ENCODE results near the gene SUDS3. TPM values are rescaled to one million over a fixed set of nuclear protein-coding genes. Genes with fewer than 3 reads are reported as not detected.
"Not testable (repeated sequence)": the region's sequence is repeated elsewhere in the genome, so short reads cannot be mapped to it uniquely, and the experiment has no call there.

The SUDS3 gene
- total RNA-seq, 1 donor from 2014 or later, result 8.0 TPM

GRCh38 chr12:118402251-118402650 is 25.9 kb downstream of the SUDS3 start:
- intact Hi-C loops (cut with DNase I), result loop anchor here (10.0 kb wide), 2 partner anchors 1013 to 1143 kb away; no protein-coding TSS in a partner anchor
- H3K27ac ChIP-seq, result no peak overlapping the region
- H3K27me3 ChIP-seq, result no peaks in the 10 kb centered on the region
- no peak for DNase-seq (ENCODE audit: low spot score in 2 of 2)
- H3K4me3 ChIP-seq, result no peak overlapping the region
- H3K9me3 ChIP-seq, result no peaks in the 10 kb centered on the region
- H3K4me1 ChIP-seq, result no peaks in the 10 kb centered on the region
- peaks cover 36 to 82% of the 10 kb centered on the region in 2 donors for H3K36me3 ChIP-seq
- no peak for TF ChIP-seq CTCF (IDR thresholded peaks at IDR 0.05)

- peak in 1 of 2 donors; percentile 70 for DNase-seq (ENCODE audit: low spot score in 2 of 2)
- H3K36me3 ChIP-seq, result peaks cover 54 to 76% of the 10 kb centered on the region in 2 donors
- intact Hi-C loops (cut with DNase I), result loop anchor here (5.0 to 10.0 kb wide), 3 partner anchors 207 to 1140 kb away; no protein-coding TSS in a partner anchor
- no peak overlapping the region for H3K27ac ChIP-seq
- H3K27me3 ChIP-seq, result no peaks in the 10 kb centered on the region
- no peaks in the 10 kb centered on the region for H3K4me1 ChIP-seq
- H3K4me3 ChIP-seq, result no peak overlapping the region
- TF ChIP-seq CTCF (IDR thresholded peaks at IDR 0.05), result peak; percentile 45 to 71 (median 63)
- no peaks in the 10 kb centered on the region for H3K9me3 ChIP-seq
Measured at GRCh38 chr12:118404876-118405521, 28.6 kb downstream of the SUDS3 start.

- not testable (repeated sequence) for H3K27ac ChIP-seq; DNase-seq (ENCODE audit: low spot score in 2 of 2); H3K4me1 ChIP-seq; H3K4me3 ChIP-seq; H3K9me3 ChIP-seq; H3K27me3 ChIP-seq
- peaks cover 60 to 78% of the 10 kb centered on the region in 2 donors for H3K36me3 ChIP-seq
- intact Hi-C loops (cut with DNase I), result loop anchor here (5.0 to 10.0 kb wide), 3 partner anchors 204 to 1137 kb away; no protein-coding TSS in a partner anchor
Measured at GRCh38 chr12:118408241-118408640, 31.9 kb downstream of the SUDS3 start.

GRCh38 chr12:118409834-118410233 is 33.5 kb downstream of the SUDS3 start:
- Histone ChIP-seq H3K4me3 (no peak overlapping the region), H3K4me1 (no peaks in the 10 kb centered on the region), H3K9me3 (no peaks in the 10 kb centered on the region), H3K27ac (no peak overlapping the region), H3K36me3 (peaks cover 59 to 85% of the 10 kb centered on the region in 2 donors), H3K27me3 (no peaks in the 10 kb centered on the region)
- intact Hi-C loops (cut with DNase I), result loop anchor here (5.0 to 10.0 kb wide), 3 partner anchors 202 to 1135 kb away; no protein-coding TSS in a partner anchor
- TF ChIP-seq CTCF (IDR thresholded peaks at IDR 0.05), result no peak
- no peak for DNase-seq (ENCODE audit: low spot score in 2 of 2)

- H3K27ac ChIP-seq, result peak overlapping the region in 1 of 2 donors; percentile 70
- no peak for TF ChIP-seq CTCF (IDR thresholded peaks at IDR 0.05)
- H3K36me3 ChIP-seq, result peaks cover 30 to 41% of the 10 kb centered on the region in 2 donors
- no peaks in the 10 kb centered on the region for H3K27me3 ChIP-seq
- H3K4me1 ChIP-seq, result no peaks in the 10 kb centered on the region
- H3K4me3 ChIP-seq, result no peak overlapping the region
- DNase-seq (ENCODE audit: low spot score in 2 of 2), result no peak
- H3K9me3 ChIP-seq, result no peaks in the 10 kb centered on the region
- intact Hi-C loops (cut with DNase I), result no loop called here
Measured at GRCh38 chr12:118417942-118418341, 41.6 kb downstream of the SUDS3 start.

- Histone ChIP-seq H3K27me3 (no peaks in the 10 kb centered on the region), H3K4me1 (no peaks in the 10 kb centered on the region), H3K27ac (peak overlapping the region in 1 of 2 donors; percentile 70), H3K9me3 (no peaks in the 10 kb centered on the region), H3K4me3 (no peak overlapping the region), H3K36me3 (peaks cover 29 to 36% of the 10 kb centered on the region in 2 donors)
- TF ChIP-seq CTCF (IDR thresholded peaks at IDR 0.05), result no peak
- DNase-seq (ENCODE audit: low spot score in 2 of 2), result no peak
- intact Hi-C loops (cut with DNase I), result no loop called here
Measured at GRCh38 chr12:118418385-118419057, 42.2 kb downstream of the SUDS3 start.
